Spleen (tissue), 7 donors: ENCODE results near the gene LRRC37A.
"Not testable (repeated sequence)": the region's sequence is repeated elsewhere in the genome, so short reads cannot be mapped to it uniquely, and the experiment has no call there.

ENCODE experiments used
- CTCF ChIP-seq, 11 experiments: fragments of 200-600 bp in 7 of 11; fragments of 450-650 bp in 4 of 11; sonication (generic) in 4 of 11; IDR thresholded peaks in 8 of 11; conservative IDR thresholded peaks in 3 of 11; 1 replicate in 7 of 11; 2 replicates in 4 of 11; pipeline versions ENCODE4 v1.4.0 to v1.8.0; 2016 to 2021; ENCODE audit warnings: antibody characterized with exemption in 11 of 11, inconsistent platforms in 4 of 11, mild to moderate bottlenecking in 1 of 11
- POLR2A ChIP-seq, 3 donors: fragments of 450-650 bp; IDR thresholded peaks; one replicate each; pipeline ENCODE4 v1.5.1; 2017; ENCODE audit warnings: antibody characterized with exemption in 3 of 3, mild to moderate bottlenecking in 1 of 3
- donor health status: DM: no; HTN: no; CAD: no; lungs with moderate emphysema.
- donor health status: DM: no; HTN: no; CAD: no.
- donor health status: DM: no; HTN: no; CAD: no.

DNA sequence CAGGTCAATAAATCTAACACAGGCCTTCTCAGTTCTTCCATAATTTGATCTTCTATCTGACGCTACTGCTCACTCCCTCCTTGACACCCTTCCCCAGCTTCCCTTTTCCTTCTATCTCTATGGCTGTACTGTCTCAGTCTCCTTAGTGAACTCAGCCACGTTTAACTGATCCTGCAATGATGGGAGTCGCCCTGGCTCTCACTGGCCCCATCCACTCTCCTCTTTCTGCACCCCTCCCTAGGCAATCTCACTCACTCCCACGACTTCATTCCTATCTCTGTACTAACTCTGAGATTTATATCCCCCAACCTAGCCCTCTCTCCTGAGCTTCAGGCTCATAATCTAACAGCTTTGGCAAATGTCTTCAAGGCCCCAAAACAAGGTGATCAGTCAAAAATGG, 58.9 kb downstream of the LRRC37A start:
- not testable (repeated sequence) for TF ChIP-seq CTCF (IDR thresholded peaks at IDR 0.05 in 8 of 11, conservative IDR thresholded peaks at IDR 0.05 in 3 of 11); POLR2A (IDR thresholded peaks at IDR 0.05)
